T-cell (primary cell): ENCODE data around the gene SLC25A24. TPM values are rescaled to one million over a fixed set of nuclear protein-coding genes. Genes with fewer than 3 reads are reported as not detected.
"Not testable (repeated sequence)": the region's sequence is repeated elsewhere in the genome, so short reads cannot be mapped to it uniquely, and the experiment has no call there.

Experiments used
- ATAC-seq, 4 experiments: fragments of 200-7000 bp in 3 of 4; fragments of 150-1000 bp in 1 of 4; cut with Tn5 transposase; replicated peaks in 1 of 4; 1 replicate in 3 of 4; 2 replicates in 1 of 4; pipeline ENCODE4 v1.10.0; 2021; ENCODE audit warnings: moderate library complexity in 3 of 4, mild to moderate bottlenecking in 2 of 4, moderate number of reproducible peaks in 1 of 4
- CTCF ChIA-PET, 2 donors: fragments of 300-600 bp; sonication (Branson Sonifier 250); formaldehyde crosslinking; loops; one replicate each; lab custom pipeline; 2022; ENCODE audit warnings: antibody characterized with exemption in 2 of 2; lab: Charles Lee
- POLR2A ChIA-PET, 2 donors: fragments of 300-600 bp; sonication (Branson Sonifier 250); formaldehyde crosslinking; loops; one replicate each; lab custom pipeline; 2022; ENCODE audit warnings: antibody characterized with exemption in 2 of 2; lab: Charles Lee
- DNase-seq, 35 experiments: peaks; one replicate each; pipeline versions ENCODE4 v3.0.0 to v3.0.0-alpha.2; 2013 to 2023
- H3K27ac ChIP-seq: one replicate; pipeline ENCODE4 v1.5.1; 2013; ENCODE audit warnings: low read length
- H3K27me3 ChIP-seq, 2 experiments: replicated peaks in 1 of 2; 1 replicate in 1 of 2; 2 replicates in 1 of 2; pipeline versions ENCODE4 v1.6.1 to v1.7.0; 2013; ENCODE audit warnings: low read length in 1 of 2, mixed read lengths in 1 of 2; ENCODE audit not compliant: control insufficient read depth in 2 of 2, insufficient read depth in 2 of 2; ENCODE audit errors: extremely low read depth in 1 of 2
- H3K36me3 ChIP-seq, 2 donors: 1 replicate in 1 of 2; 2 replicates in 1 of 2; pipeline versions ENCODE4 v1.6.1 to v1.7.0; 2013; ENCODE audit warnings: low read length in 1 of 2; ENCODE audit not compliant: control insufficient read depth in 2 of 2, insufficient read depth in 1 of 2; ENCODE audit errors: extremely low read depth in 1 of 2
- H3K4me1 ChIP-seq, 2 experiments: 1 replicate in 1 of 2; 2 replicates in 1 of 2; pipeline versions ENCODE4 v1.6.1 to v1.7.0; 2013; ENCODE audit warnings: low read length in 2 of 2, mixed read lengths in 1 of 2; ENCODE audit not compliant: insufficient read depth in 2 of 2, control insufficient read depth in 1 of 2; ENCODE audit errors: extremely low read depth in 1 of 2
- H3K4me3 ChIP-seq, 2 donors: 1 replicate in 1 of 2; 2 replicates in 1 of 2; pipeline versions ENCODE4 v1.5.1 to v1.7.0; 2013; ENCODE audit warnings: mild to moderate bottlenecking in 2 of 2, low read length in 1 of 2, moderate library complexity in 1 of 2; ENCODE audit not compliant: control insufficient read depth in 1 of 2; ENCODE audit errors: extremely low read depth in 1 of 2
- H3K9me3 ChIP-seq: 2 replicates; pipeline ENCODE4 v1.7.0; 2013
- H3K27ac Mint-ChIP-seq, 2 donors: one replicate each; pipeline ENCODE4 v1.8.0; 2020 to 2021; ENCODE audit warnings: mild to moderate bottlenecking in 2 of 2, mixed read lengths in 2 of 2
- H3K27me3 Mint-ChIP-seq, 2 donors: one replicate each; pipeline ENCODE4 v1.8.0; 2021 to 2022; ENCODE audit warnings: mixed read lengths in 2 of 2
- H3K36me3 Mint-ChIP-seq: one replicate; pipeline ENCODE4 v1.8.0; 2021; ENCODE audit warnings: mixed read lengths
- H3K4me1 Mint-ChIP-seq, 3 donors: one replicate each; pipeline ENCODE4 v1.8.0; 2020 to 2022; ENCODE audit warnings: mixed read lengths in 3 of 3, mild to moderate bottlenecking in 1 of 3
- H3K4me3 Mint-ChIP-seq, 3 donors: one replicate each; pipeline ENCODE4 v1.8.0; 2020 to 2022; ENCODE audit warnings: mild to moderate bottlenecking in 3 of 3, mixed read lengths in 3 of 3, moderate library complexity in 3 of 3
- H3K9me3 Mint-ChIP-seq, 3 donors: one replicate each; pipeline ENCODE4 v1.8.0; 2020 to 2022; ENCODE audit warnings: mixed read lengths in 3 of 3
- WGBS: methylation state at CpG from one replicate; pipeline ENCODE4 v1.1.5; 2013; ENCODE audit warnings: missing lambda C conversion rate; ENCODE audit not compliant: insufficient coverage; 5-methylcytosine and 5-hydroxymethylcytosine counted together
- total RNA-seq, 35 experiments: library from RNA in 6 of 35; stranded (reverse) in 6 of 35; fragments of 120-200 nt in 1 of 35; gene quantifications; one replicate each; pipeline versions ENCODE4 v1.2.1 to v1.2.4 and lab custom pipeline; 2013 to 2026

The SLC25A24 gene
- total RNA-seq, 5 donors from 2014 or later (not counting 1 experiment from before 2014, with no cell fraction given) = 8.9 to 19.3 (median 15.5) TPM

- CTCF ChIA-PET = interaction anchor here in 1 of 2 donors (0.6 to 0.8 kb wide), 2 partner anchors 10 to 392 kb away, joined by 3 read pairs; partner anchors contain the start of gene SLC25A24
- Mint-ChIP-seq H3K36me3 (peaks cover 54% of the 10 kb centered on the region), H3K9me3 (peaks cover 2 to 20% (median 15%) of the 10 kb centered on the region in 3 donors), H3K27me3 (no peaks in the 10 kb centered on the region), H3K4me1 (peaks cover 0 to 2% (median 0%) of the 10 kb centered on the region in 3 donors), H3K27ac (no peak overlapping the region), H3K4me3 (no peak overlapping the region)
- POLR2A ChIA-PET = interaction anchor here in 1 of 2 donors (0.6 kb wide), 1 partner anchor 245 kb away, joined by 3 read pairs; no protein-coding TSS in a partner anchor
- Histone ChIP-seq H3K4me3 (no peak overlapping the region), H3K36me3 (peaks cover 0 to 15% of the 10 kb centered on the region in 2 donors), H3K9me3 (no peaks in the 10 kb centered on the region), H3K27ac (no peak overlapping the region), H3K27me3 (no peaks in the 10 kb centered on the region), H3K4me1 (no peaks in the 10 kb centered on the region)
- DNase-seq (no peak), ATAC-seq (no peak)
- 97% methylated on average over 4 of the region's 7 CpGs for WGBS
These were observed 10.0 kb downstream of the SLC25A24 start for GRCh38 chr1:108190001-108190634.

GRCh38 chr1:108188801-108189200 lies 11.3 kb downstream of the SLC25A24 start:
- ChIA-PET POLR2A (no interaction called here), CTCF (no interaction called here)
- H3K4me1 ChIP-seq = no peaks in the 10 kb centered on the region
- Mint-ChIP-seq H3K4me3 (no peak overlapping the region), H3K27ac (no peak overlapping the region), H3K4me1 (peaks cover 0 to 2% (median 0%) of the 10 kb centered on the region in 3 donors), H3K27me3 (no peaks in the 10 kb centered on the region), H3K36me3 (peaks cover 52% of the 10 kb centered on the region), H3K9me3 (peaks cover 0 to 20% (median 15%) of the 10 kb centered on the region in 3 donors)
- no peaks in the 10 kb centered on the region for H3K27me3 ChIP-seq
- no CpG with 5 or more reads among the region's 1 CpG for WGBS
- ATAC-seq = no peak
- no peaks in the 10 kb centered on the region for H3K9me3 ChIP-seq
- no peak overlapping the region for H3K27ac ChIP-seq
- no peak for DNase-seq
- H3K36me3 ChIP-seq = peaks cover 0 to 14% of the 10 kb centered on the region in 2 donors
- H3K4me3 ChIP-seq = no peak overlapping the region

GRCh38 chr1:108182959-108183700 lies 17.0 kb downstream of the SLC25A24 start:
- Histone ChIP-seq H3K4me1 (no peaks in the 10 kb centered on the region), H3K27ac (no peak overlapping the region), H3K27me3 (no peaks in the 10 kb centered on the region), H3K9me3 (no peaks in the 10 kb centered on the region), H3K4me3 (no peak overlapping the region), H3K36me3 (peaks cover 0 to 18% of the 10 kb centered on the region in 2 donors)
- H3K4me1 Mint-ChIP-seq = peaks cover 7 to 19% (median 12%) of the 10 kb centered on the region in 3 donors
- H3K27me3 Mint-ChIP-seq = no peaks in the 10 kb centered on the region
- H3K36me3 Mint-ChIP-seq = peaks cover 62% of the 10 kb centered on the region
- peaks cover 0 to 8% (median 6%) of the 10 kb centered on the region in 3 donors for H3K9me3 Mint-ChIP-seq
- H3K4me3 Mint-ChIP-seq = no peak overlapping the region
- ChIA-PET CTCF (no interaction called here), POLR2A (no interaction called here)
- ATAC-seq (no peak), DNase-seq (no peak)
- no CpG with 5 or more reads among the region's 2 CpGs for WGBS
- no peak overlapping the region for H3K27ac Mint-ChIP-seq

- H3K9me3 ChIP-seq = no peaks in the 10 kb centered on the region
- CTCF ChIA-PET = interaction anchor here in 1 of 2 donors (0.6 kb wide), 1 partner anchor 10 kb away, joined by 3 read pairs; no protein-coding TSS in a partner anchor
- no peaks in the 10 kb centered on the region for H3K27me3 ChIP-seq
- no peak overlapping the region for H3K4me3 ChIP-seq
- peaks cover 17 to 35% (median 32%) of the 10 kb centered on the region in 3 donors for H3K4me1 Mint-ChIP-seq
- H3K27me3 Mint-ChIP-seq = no peaks in the 10 kb centered on the region
- no CpG with 5 or more reads among the region's 1 CpG for WGBS
- no peak for DNase-seq
- peaks cover 78% of the 10 kb centered on the region for H3K36me3 Mint-ChIP-seq
- POLR2A ChIA-PET = no interaction called here
- no peak overlapping the region for H3K4me3 Mint-ChIP-seq
- H3K27ac Mint-ChIP-seq = no peak overlapping the region
- H3K27ac ChIP-seq = no peak overlapping the region
- H3K9me3 Mint-ChIP-seq = peaks cover 0 to 4% (median 3%) of the 10 kb centered on the region in 3 donors
- H3K4me1 ChIP-seq = no peaks in the 10 kb centered on the region
- H3K36me3 ChIP-seq = peaks cover 4 to 19% of the 10 kb centered on the region in 2 donors
- no peak for ATAC-seq
These were observed 21.1 kb downstream of the SLC25A24 start for GRCh38 chr1:108179018-108179417.

GRCh38 chr1:108162409-108162808 lies 37.7 kb downstream of the SLC25A24 start:
- H3K36me3 ChIP-seq, DNase-seq, H3K4me3 ChIP-seq, H3K9me3 Mint-ChIP-seq, H3K4me1 Mint-ChIP-seq, ATAC-seq, H3K9me3 ChIP-seq, POLR2A ChIA-PET, H3K27me3 Mint-ChIP-seq, CTCF ChIA-PET, H3K4me1 ChIP-seq, H3K27ac Mint-ChIP-seq, H3K27me3 ChIP-seq, H3K27ac ChIP-seq, H3K4me3 Mint-ChIP-seq: not testable (repeated sequence)
- no CpG with 5 or more reads among the region's 1 CpG for WGBS
- peaks cover 19% of the 10 kb centered on the region for H3K36me3 Mint-ChIP-seq

GRCh38 chr1:108159951-108160350 lies 40.2 kb downstream of the SLC25A24 start:
- H3K4me1 Mint-ChIP-seq, POLR2A ChIA-PET, H3K27me3 ChIP-seq, H3K9me3 ChIP-seq, H3K4me3 Mint-ChIP-seq, CTCF ChIA-PET, H3K9me3 Mint-ChIP-seq, H3K36me3 ChIP-seq, ATAC-seq, H3K27ac Mint-ChIP-seq, DNase-seq, H3K4me1 ChIP-seq, H3K4me3 ChIP-seq, H3K27ac ChIP-seq, H3K27me3 Mint-ChIP-seq: not testable (repeated sequence)
- peaks cover 31% of the 10 kb centered on the region for H3K36me3 Mint-ChIP-seq
- WGBS = no CpG with 5 or more reads among the region's 30 CpGs
